H9 (cell line): Measurements from ENCODE around the gene MIGA1. TPM values are rescaled to one million over a fixed set of nuclear protein-coding genes. Genes with fewer than 3 reads are reported as not detected.

ENCODE experiments used
- DNase-seq: peaks from one replicate; pipeline ENCODE4 v3.0.0-alpha.2; 2017
- H2AFZ ChIP-seq: one replicate; pipeline ENCODE4 v1.6.1; 2013; ENCODE audit warnings: mild to moderate bottlenecking, low read length, control low read depth, moderate library complexity
- H2AK5ac ChIP-seq: 2 replicates; pipeline ENCODE4 v1.6.1; 2013; ENCODE audit warnings: low read length, control low read depth, mixed read lengths; ENCODE audit not compliant: insufficient read length
- H2BK120ac ChIP-seq: one replicate; pipeline ENCODE4 v1.6.1; 2013; ENCODE audit warnings: low read depth, mild to moderate bottlenecking, low read length, control low read depth, inconsistent platforms; ENCODE audit not compliant: poor library complexity, severe bottlenecking
- H2BK12ac ChIP-seq: 2 replicates; pipeline ENCODE4 v1.6.1; 2013; ENCODE audit warnings: low read length, control low read depth, mixed read lengths, low read depth; ENCODE audit not compliant: insufficient read length
- H2BK15ac ChIP-seq: 2 replicates; pipeline ENCODE4 v1.6.1; 2013; ENCODE audit warnings: low read depth, low read length, control low read depth
- H2BK20ac ChIP-seq: one replicate; pipeline ENCODE4 v1.6.1; 2013; ENCODE audit warnings: low read depth, mild to moderate bottlenecking, low read length, control low read depth, inconsistent platforms; ENCODE audit not compliant: poor library complexity, severe bottlenecking
- H2BK5ac ChIP-seq: 2 replicates; pipeline ENCODE4 v1.6.1; 2013; ENCODE audit warnings: low read length, control low read depth, mixed read lengths; ENCODE audit not compliant: insufficient read length
- H3K14ac ChIP-seq: 2 replicates; pipeline ENCODE4 v1.6.1; 2013; ENCODE audit warnings: low read length, control low read depth; ENCODE audit not compliant: insufficient read depth
- H3K18ac ChIP-seq: 2 replicates; pipeline ENCODE4 v1.6.1; 2013; ENCODE audit warnings: low read depth, mild to moderate bottlenecking, mixed read lengths, low read length, control low read depth; ENCODE audit not compliant: insufficient read length
- H3K23ac ChIP-seq: 2 replicates; pipeline ENCODE4 v1.6.1; 2013; ENCODE audit warnings: low read length, control low read depth, mixed read lengths, low read depth; ENCODE audit not compliant: insufficient read length
- H3K23me2 ChIP-seq: 2 replicates; pipeline ENCODE4 v1.6.1; 2013; ENCODE audit warnings: low read depth, mild to moderate bottlenecking, mixed read lengths, low read length, control low read depth; ENCODE audit not compliant: insufficient read length, poor library complexity, severe bottlenecking
- H3K27ac ChIP-seq: 2 replicates; pipeline ENCODE4 v1.5.1; 2013; ENCODE audit warnings: low read length, control low read depth, mixed read lengths, low read depth; ENCODE audit not compliant: insufficient read length
- H3K27me3 ChIP-seq: 2 replicates; pipeline ENCODE4 v1.6.1; 2013; ENCODE audit warnings: low read length, control low read depth, inconsistent platforms; ENCODE audit not compliant: insufficient read depth
- H3K4ac ChIP-seq: 2 replicates; pipeline ENCODE4 v1.6.1; 2013; ENCODE audit warnings: low read depth, mild to moderate bottlenecking, control low read depth, inconsistent platforms, low read length, moderate library complexity
- H3K4me1 ChIP-seq: 2 replicates; pipeline ENCODE4 v1.6.1; 2013; ENCODE audit warnings: low read length, control low read depth, inconsistent platforms; ENCODE audit not compliant: insufficient read depth
- H3K4me2 ChIP-seq: 2 replicates; pipeline ENCODE4 v1.6.1; 2013; ENCODE audit warnings: low read length, control low read depth, mixed read lengths; ENCODE audit not compliant: insufficient read length, insufficient read depth
- H3K56ac ChIP-seq: 2 replicates; pipeline ENCODE4 v1.6.1; 2013; ENCODE audit warnings: low read depth, mild to moderate bottlenecking, mixed read lengths, low read length, control low read depth; ENCODE audit not compliant: insufficient read length
- H3K79me1 ChIP-seq: 2 replicates; pipeline ENCODE4 v1.6.1; 2013; ENCODE audit warnings: low read depth, mild to moderate bottlenecking, moderate library complexity, low read length, control low read depth, inconsistent platforms; ENCODE audit not compliant: insufficient read depth, poor library complexity, severe bottlenecking
- H3K79me2 ChIP-seq: 2 replicates; pipeline ENCODE4 v1.6.1; 2013; ENCODE audit warnings: low read length, control low read depth, inconsistent platforms; ENCODE audit not compliant: insufficient read depth
- H3K9ac ChIP-seq: 2 replicates; pipeline ENCODE4 v1.6.1; 2013; ENCODE audit warnings: low read length, control low read depth, mixed read lengths; ENCODE audit not compliant: insufficient read length; ENCODE audit errors: extremely low read depth
- H3K9me3 ChIP-seq: one replicate; pipeline ENCODE4 v1.6.1; 2013; ENCODE audit warnings: low read depth, low read length, inconsistent platforms; ENCODE audit not compliant: control insufficient read depth
- H3T11ph ChIP-seq: one replicate; pipeline ENCODE4 v1.6.1; 2013; ENCODE audit warnings: mild to moderate bottlenecking, low read length, control low read depth, inconsistent platforms
- H4K20me1 ChIP-seq: one replicate; pipeline ENCODE4 v1.6.1; 2013; ENCODE audit not compliant: control insufficient read depth, insufficient read length, insufficient read depth
- H4K5ac ChIP-seq: 2 replicates; pipeline ENCODE4 v1.6.1; 2013; ENCODE audit warnings: low read depth, mild to moderate bottlenecking, mixed read lengths, low read length, control low read depth; ENCODE audit not compliant: insufficient read length
- H4K8ac ChIP-seq: replicated peaks from 2 replicates; pipeline ENCODE4 v1.6.1; 2013; ENCODE audit warnings: low read length, control low read depth, mixed read lengths, low read depth; ENCODE audit not compliant: insufficient read length
- H4K91ac ChIP-seq: 2 replicates; pipeline ENCODE4 v1.6.1; 2013; ENCODE audit warnings: low read depth, mild to moderate bottlenecking, moderate library complexity, mixed read lengths, low read length, control low read depth; ENCODE audit not compliant: insufficient read length
- H3K27ac Mint-ChIP-seq, 3 experiments: 2 replicates in 2 of 3; 3 replicates in 1 of 3; pipeline ENCODE4 v1.8.0; 2020 to 2021; ENCODE audit warnings: mixed read lengths in 3 of 3, mild to moderate bottlenecking in 1 of 3, moderate library complexity in 1 of 3
- H3K27me3 Mint-ChIP-seq: 2 replicates; pipeline ENCODE4 v1.8.0; 2021; ENCODE audit warnings: low read depth, mild to moderate bottlenecking, moderate library complexity, mixed read lengths
- H3K36me3 Mint-ChIP-seq, 3 experiments: 2 replicates in 2 of 3; 3 replicates in 1 of 3; pipeline ENCODE4 v1.8.0; 2020 to 2021; ENCODE audit warnings: low read depth in 3 of 3, mixed read lengths in 3 of 3; ENCODE audit not compliant: insufficient read depth in 1 of 3
- H3K4me1 Mint-ChIP-seq, 2 experiments: 2 replicates each; pipeline ENCODE4 v1.8.0; 2020; ENCODE audit warnings: mixed read lengths in 2 of 2
- H3K4me3 Mint-ChIP-seq, 2 experiments: 2 replicates in 1 of 2; 3 replicates in 1 of 2; pipeline ENCODE4 v1.8.0; 2020 to 2021; ENCODE audit warnings: mild to moderate bottlenecking in 2 of 2, mixed read lengths in 2 of 2, moderate library complexity in 1 of 2
- H3K9me3 Mint-ChIP-seq, 2 experiments: 2 replicates in 1 of 2; 3 replicates in 1 of 2; pipeline ENCODE4 v1.8.0; 2020; ENCODE audit warnings: mild to moderate bottlenecking in 2 of 2, mixed read lengths in 2 of 2, moderate library complexity in 1 of 2
- WGBS: extraction: QIAGEN DNeasy Blood & Tissue Kit; methylation state at CpG from one replicate; pipeline ENCODE4 v1.1.7; 2013; ENCODE audit warnings: missing lambda C conversion rate, low lambda C conversion rate, mixed read lengths; ENCODE audit not compliant: insufficient read length; ENCODE audit errors: extremely low coverage; 5-methylcytosine and 5-hydroxymethylcytosine counted together
- total RNA-seq: library from RNA; stranded (reverse); gene quantifications from 2 replicates; pipeline ENCODE4 v1.2.1, GENCODE V29; 2021
- TF ChIP-seq, protein P1 (sequence below): fragments of 200-600 bp; sonication (generic); conservative IDR thresholded peaks from 3 replicates; pipeline ENCODE4 v1.8.0; 2021; ENCODE audit warnings: antibody characterized with exemption, mild to moderate bottlenecking

Gene MIGA1
- total RNA-seq, 1 experiment from 2014 or later, result 6.3 TPM

DNA sequence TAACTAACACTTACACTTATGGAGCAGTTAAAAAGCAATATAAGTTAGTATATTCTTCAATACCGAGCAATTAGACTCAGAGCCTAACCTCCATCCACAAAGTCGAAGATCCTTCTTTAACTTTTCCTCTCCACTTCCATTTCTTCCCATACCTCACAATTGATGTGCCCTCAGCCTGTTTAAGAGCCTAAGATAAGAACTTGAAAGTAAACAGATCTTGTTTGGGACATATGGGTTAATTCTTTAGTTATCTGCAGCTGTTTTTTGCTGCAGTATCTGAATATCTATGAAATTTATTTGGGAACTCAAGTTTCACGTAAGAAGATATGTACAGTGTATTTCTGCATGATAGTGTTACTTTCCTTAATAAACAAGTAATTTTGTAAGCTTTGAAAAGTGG is 51.5 kb downstream of the MIGA1 start:
- H4K5ac ChIP-seq, result no peak overlapping the region
- Mint-ChIP-seq H3K27ac (no peak overlapping the region), H3K9me3 (peaks cover 0 to 3% of the 10 kb centered on the region in 2 experiments; a peak in 1 of 5 replicates), H3K4me1 (no peaks in the 10 kb centered on the region), H3K27me3 (no peaks in the 10 kb centered on the region), H3K36me3 (peaks cover 4 to 10% (median 9%) of the 10 kb centered on the region in 3 experiments; a peak in 6 of 7 replicates), H3K4me3 (no peak overlapping the region)
- H3K4ac ChIP-seq, result no peak overlapping the region
- no peak overlapping the region for H2BK15ac ChIP-seq
- H2AK5ac ChIP-seq, result no peak overlapping the region
- H3K9me3 ChIP-seq, result no peaks in the 10 kb centered on the region
- TF ChIP-seq, protein P1, sequence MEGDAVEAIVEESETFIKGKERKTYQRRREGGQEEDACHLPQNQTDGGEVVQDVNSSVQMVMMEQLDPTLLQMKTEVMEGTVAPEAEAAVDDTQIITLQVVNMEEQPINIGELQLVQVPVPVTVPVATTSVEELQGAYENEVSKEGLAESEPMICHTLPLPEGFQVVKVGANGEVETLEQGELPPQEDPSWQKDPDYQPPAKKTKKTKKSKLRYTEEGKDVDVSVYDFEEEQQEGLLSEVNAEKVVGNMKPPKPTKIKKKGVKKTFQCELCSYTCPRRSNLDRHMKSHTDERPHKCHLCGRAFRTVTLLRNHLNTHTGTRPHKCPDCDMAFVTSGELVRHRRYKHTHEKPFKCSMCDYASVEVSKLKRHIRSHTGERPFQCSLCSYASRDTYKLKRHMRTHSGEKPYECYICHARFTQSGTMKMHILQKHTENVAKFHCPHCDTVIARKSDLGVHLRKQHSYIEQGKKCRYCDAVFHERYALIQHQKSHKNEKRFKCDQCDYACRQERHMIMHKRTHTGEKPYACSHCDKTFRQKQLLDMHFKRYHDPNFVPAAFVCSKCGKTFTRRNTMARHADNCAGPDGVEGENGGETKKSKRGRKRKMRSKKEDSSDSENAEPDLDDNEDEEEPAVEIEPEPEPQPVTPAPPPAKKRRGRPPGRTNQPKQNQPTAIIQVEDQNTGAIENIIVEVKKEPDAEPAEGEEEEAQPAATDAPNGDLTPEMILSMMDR, result no peak
- no peak overlapping the region for H4K91ac ChIP-seq
- H3K27ac ChIP-seq, result no peak overlapping the region
- no peak overlapping the region for H3K9ac ChIP-seq
- no peak overlapping the region for H2BK20ac ChIP-seq
- H3K27me3 ChIP-seq, result no peaks in the 10 kb centered on the region
- H3K14ac ChIP-seq, result no peak overlapping the region
- WGBS, result no CpG with 5 or more reads among the region's 3 CpGs
- no peak overlapping the region for H4K8ac ChIP-seq
- no peaks in the 10 kb centered on the region for H3K4me1 ChIP-seq
- H3K23ac ChIP-seq, result no peak overlapping the region
- H2BK12ac ChIP-seq, result no peak overlapping the region
- no peak overlapping the region for H3T11ph ChIP-seq
- H3K18ac ChIP-seq, result no peak overlapping the region
- no peak overlapping the region for H2AFZ ChIP-seq
- H4K20me1 ChIP-seq, result no peaks in the 10 kb centered on the region
- H3K79me2 ChIP-seq, result no peaks in the 10 kb centered on the region
- no peaks in the 10 kb centered on the region for H3K79me1 ChIP-seq
- no peak overlapping the region for H2BK120ac ChIP-seq
- H3K4me2 ChIP-seq, result no peak overlapping the region
- no peak overlapping the region for H3K56ac ChIP-seq
- no peak overlapping the region for H2BK5ac ChIP-seq
- no peak for DNase-seq
- H3K23me2 ChIP-seq, result no peaks in the 10 kb centered on the region
